ENCODE data around the gene CREB5.

CREB5 gene

GRCh38 chr7:28413011-28413410 is 693 bp downstream of the CREB5 start:
- no peak for TF ChIP-seq CTCF (IDR thresholded peaks at IDR 0.05; ENCODE audit: borderline replicate concordance, extremely low read depth, low read length, poor library complexity, severe bottlenecking)
- no peak for TF ChIP-seq EZH2 (IDR thresholded peaks at IDR 0.05; ENCODE audit: borderline replicate concordance, low read depth, low read length, severe bottlenecking)
- Histone ChIP-seq H3K4me3 (ENCODE audit: low read depth in 1 of 2, low read length in 2 of 2) (no peak overlapping the region), H3K9ac (ENCODE audit: low read depth, low read length) (no peak overlapping the region), H3K79me2 (ENCODE audit: insufficient read depth, low read length) (no peaks in the 10 kb centered on the region), H3K4me1 (ENCODE audit: insufficient read depth, low read length) (peaks cover 5% of the 10 kb centered on the region), H3K9me3 (ENCODE audit: insufficient read depth, low read length, severe bottlenecking) (no peaks in the 10 kb centered on the region), H4K20me1 (ENCODE audit: insufficient read depth, low read length) (0 out of 2 replicates have a peak, but pooled peaks cover 4% of the 10 kb centered on the region), H3K27me3 (ENCODE audit: insufficient read depth, low read length, poor library complexity) (peaks cover 70% of the 10 kb centered on the region), H2AFZ (ENCODE audit: low read depth, low read length) (no peak overlapping the region), H3K36me3 (ENCODE audit: insufficient read depth, low read length) (no peaks in the 10 kb centered on the region), H3K27ac (ENCODE audit: low read length) (no peak overlapping the region), H3K4me2 (ENCODE audit: insufficient read depth, low read length) (no peak overlapping the region)
- ATAC-seq (ENCODE audit: insufficient read depth, low read depth) = no peak
- no peak for DNase-seq

- no peak for TF ChIP-seq CTCF (IDR thresholded peaks at IDR 0.05; ENCODE audit: borderline replicate concordance, extremely low read depth, low read length, poor library complexity, severe bottlenecking)
- no peak for TF ChIP-seq EZH2 (IDR thresholded peaks at IDR 0.05; ENCODE audit: borderline replicate concordance, low read depth, low read length, severe bottlenecking)
- Histone ChIP-seq H3K79me2 (ENCODE audit: insufficient read depth, low read length) (no peaks in the 10 kb centered on the region), H3K27me3 (ENCODE audit: insufficient read depth, low read length, poor library complexity) (peaks cover 57% of the 10 kb centered on the region), H4K20me1 (ENCODE audit: insufficient read depth, low read length) (0 out of 2 replicates have a peak, but pooled peaks cover 1% of the 10 kb centered on the region), H3K4me2 (ENCODE audit: insufficient read depth, low read length) (no peak overlapping the region), H3K27ac (ENCODE audit: low read length) (no peak overlapping the region), H3K36me3 (ENCODE audit: insufficient read depth, low read length) (no peaks in the 10 kb centered on the region), H3K9ac (ENCODE audit: low read depth, low read length) (no peak overlapping the region), H3K4me3 (ENCODE audit: low read depth in 1 of 2, low read length in 2 of 2) (no peak overlapping the region), H3K9me3 (ENCODE audit: insufficient read depth, low read length, severe bottlenecking) (no peaks in the 10 kb centered on the region), H2AFZ (ENCODE audit: low read depth, low read length) (no peak overlapping the region), H3K4me1 (ENCODE audit: insufficient read depth, low read length) (peaks cover under 1% of the 10 kb centered on the region; the same call in 1 of the 2 replicates)
- no peak for ATAC-seq (ENCODE audit: insufficient read depth, low read depth)
- no peak for DNase-seq
These were observed 2.1 kb downstream of the CREB5 start for GRCh38 chr7:28414453-28414852.

- Histone ChIP-seq H3K27ac (ENCODE audit: low read length) (no peak overlapping the region), H3K79me2 (ENCODE audit: insufficient read depth, low read length) (no peaks in the 10 kb centered on the region), H3K27me3 (ENCODE audit: insufficient read depth, low read length, poor library complexity) (peaks cover 36% of the 10 kb centered on the region), H3K4me3 (ENCODE audit: low read depth in 1 of 2, low read length in 2 of 2) (no peak overlapping the region), H3K4me1 (ENCODE audit: insufficient read depth, low read length) (no peaks in the 10 kb centered on the region), H3K36me3 (ENCODE audit: insufficient read depth, low read length) (no peaks in the 10 kb centered on the region), H3K9me3 (ENCODE audit: insufficient read depth, low read length, severe bottlenecking) (no peaks in the 10 kb centered on the region), H3K4me2 (ENCODE audit: insufficient read depth, low read length) (no peak overlapping the region), H2AFZ (ENCODE audit: low read depth, low read length) (no peak overlapping the region), H3K9ac (ENCODE audit: low read depth, low read length) (no peak overlapping the region), H4K20me1 (ENCODE audit: insufficient read depth, low read length) (no peaks in the 10 kb centered on the region)
- no peak for TF ChIP-seq CTCF (IDR thresholded peaks at IDR 0.05; ENCODE audit: borderline replicate concordance, extremely low read depth, low read length, poor library complexity, severe bottlenecking)
- TF ChIP-seq EZH2 (IDR thresholded peaks at IDR 0.05; ENCODE audit: borderline replicate concordance, low read depth, low read length, severe bottlenecking) = no peak
- DNase-seq (no peak), ATAC-seq (ENCODE audit: insufficient read depth, low read depth) (no peak)
These were observed 5.1 kb downstream of the CREB5 start for GRCh38 chr7:28417321-28417940.

Data from DND-41 (cell line).